KBM-7 (cell line): Measurements from ENCODE around the gene C2.
"Not testable (repeated sequence)": the region's sequence is repeated elsewhere in the genome, so short reads cannot be mapped to it uniquely, and the experiment has no call there.

ENCODE experiments used
- DNase-seq: peaks from one replicate; pipeline ENCODE4 v3.0.0-alpha.2; 2015
- in situ Hi-C: fragments of 300-500 bp; cut with MboI; formaldehyde crosslinking; loops from 2 replicates; pipeline ENCODE4 v1.14.3; 2020; ENCODE audit warnings: low sequenced_read_pairs, low pct_unique_long_range_greater_than_20kb, mixed read lengths

Gene C2

DNA sequence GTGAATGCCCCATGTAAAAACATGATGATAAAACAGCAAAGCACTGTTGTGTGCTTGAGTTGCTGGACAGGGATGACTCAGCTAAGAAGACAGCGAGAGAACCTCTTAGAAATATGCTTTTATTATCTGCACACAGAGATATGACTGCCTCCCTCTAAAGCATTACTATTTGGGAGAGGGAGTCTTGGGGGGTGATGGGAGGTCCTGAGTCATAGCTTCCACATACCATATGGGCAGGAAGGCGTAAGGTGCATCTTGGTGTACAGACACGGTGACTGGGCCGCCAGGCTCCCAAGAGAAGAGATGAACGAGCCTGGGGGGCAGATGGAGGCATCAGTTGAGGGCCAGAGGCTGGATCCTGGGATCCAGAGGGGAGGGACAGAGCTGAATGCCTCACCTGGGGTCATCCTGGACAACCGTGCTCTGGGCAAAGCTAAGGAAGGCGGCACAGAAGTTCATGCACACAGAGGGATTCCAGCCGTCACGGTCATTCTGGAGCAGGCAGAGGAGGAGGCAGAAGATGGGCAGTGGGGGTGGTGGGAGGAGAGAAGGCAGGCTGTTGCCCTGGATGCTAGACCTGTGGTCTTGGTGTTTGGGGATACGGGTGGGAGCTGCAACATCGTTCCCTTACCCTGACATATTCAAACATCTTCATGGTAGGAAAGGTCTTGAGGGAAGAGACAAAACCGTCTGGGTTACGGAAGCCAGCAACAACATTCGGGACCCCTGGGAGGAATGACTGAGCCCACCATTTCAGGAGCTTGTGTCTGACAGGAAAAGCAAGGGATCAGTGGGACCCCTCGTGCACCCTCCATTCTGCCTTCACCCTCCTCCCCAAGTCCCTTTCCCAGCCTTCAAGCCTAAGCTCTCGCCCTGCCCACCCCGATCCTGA lies 42.4 kb downstream of the C2 start:
- in situ Hi-C loops: no loop called here
- no peak for DNase-seq

DNA sequence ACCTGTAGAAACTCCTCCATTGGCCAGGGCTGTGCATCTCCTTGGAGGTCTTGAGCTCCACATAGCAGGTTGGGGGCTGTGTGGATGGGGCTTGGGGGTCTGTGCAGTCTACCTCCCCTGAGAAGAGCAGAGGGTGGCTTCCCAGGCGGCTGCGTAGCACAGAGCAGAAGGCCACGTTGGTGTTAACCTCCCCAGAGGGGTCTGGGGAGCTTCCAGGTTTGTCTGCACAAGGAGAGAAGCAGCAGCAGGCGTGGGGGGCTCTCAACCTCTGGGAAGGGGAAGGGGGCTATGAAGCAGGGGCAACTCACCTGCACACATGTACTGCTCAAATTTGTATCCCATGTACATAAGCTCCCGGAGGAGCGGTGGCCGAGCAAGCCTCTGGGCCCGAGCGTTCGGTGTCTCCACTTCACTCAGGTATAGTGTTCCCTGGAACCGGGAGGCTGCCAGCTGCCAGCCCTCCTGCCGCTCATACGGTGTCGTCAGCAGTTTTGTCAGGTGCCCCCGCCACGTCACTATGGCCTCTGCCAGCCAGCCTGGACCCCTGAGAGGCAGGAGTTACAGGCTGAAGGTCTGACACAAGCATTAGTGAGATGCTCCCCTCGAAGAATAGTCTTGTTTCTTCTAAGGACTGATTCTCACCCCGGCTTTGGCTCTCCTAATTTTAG lies 43.2 kb downstream of the C2 start:
- in situ Hi-C loops: no loop called here
- DNase-seq: no peak

DNA sequence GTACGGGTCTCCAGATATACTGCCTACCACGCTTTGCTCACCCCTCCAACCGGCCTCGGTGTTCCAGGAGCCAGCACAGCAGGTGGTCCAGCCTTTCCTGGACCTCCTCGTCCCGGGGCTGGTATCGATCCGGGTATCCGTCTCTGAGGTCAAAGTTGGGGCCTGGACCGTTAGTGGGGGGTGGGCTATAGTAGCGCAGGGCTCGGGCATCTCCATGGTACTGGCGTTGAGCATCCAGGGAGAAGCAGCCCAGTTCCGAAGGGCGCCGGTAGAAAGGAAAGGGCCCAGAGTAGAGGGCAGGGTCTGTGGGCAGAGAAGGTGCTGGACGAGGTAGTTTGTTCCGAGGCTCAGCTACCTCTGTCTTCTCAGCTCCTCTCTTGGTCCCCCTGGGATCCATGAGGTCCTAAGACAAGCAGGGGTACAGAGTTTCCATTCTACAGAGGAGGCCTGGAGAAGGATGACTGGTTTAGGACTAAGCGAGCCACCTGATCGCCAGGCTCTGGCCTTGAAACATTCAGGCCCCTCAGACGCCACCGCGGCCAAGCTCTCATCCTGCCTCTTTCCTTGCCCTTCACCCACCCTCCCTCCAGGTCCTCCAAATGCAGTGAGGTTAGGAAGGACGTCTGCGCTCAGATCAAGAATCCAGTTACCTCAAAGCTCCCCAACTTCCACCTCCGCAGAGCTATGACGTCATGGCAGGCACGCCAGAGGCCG lies 43.9 kb downstream of the C2 start:
- no peak for DNase-seq
- in situ Hi-C loops: no loop called here

DNA sequence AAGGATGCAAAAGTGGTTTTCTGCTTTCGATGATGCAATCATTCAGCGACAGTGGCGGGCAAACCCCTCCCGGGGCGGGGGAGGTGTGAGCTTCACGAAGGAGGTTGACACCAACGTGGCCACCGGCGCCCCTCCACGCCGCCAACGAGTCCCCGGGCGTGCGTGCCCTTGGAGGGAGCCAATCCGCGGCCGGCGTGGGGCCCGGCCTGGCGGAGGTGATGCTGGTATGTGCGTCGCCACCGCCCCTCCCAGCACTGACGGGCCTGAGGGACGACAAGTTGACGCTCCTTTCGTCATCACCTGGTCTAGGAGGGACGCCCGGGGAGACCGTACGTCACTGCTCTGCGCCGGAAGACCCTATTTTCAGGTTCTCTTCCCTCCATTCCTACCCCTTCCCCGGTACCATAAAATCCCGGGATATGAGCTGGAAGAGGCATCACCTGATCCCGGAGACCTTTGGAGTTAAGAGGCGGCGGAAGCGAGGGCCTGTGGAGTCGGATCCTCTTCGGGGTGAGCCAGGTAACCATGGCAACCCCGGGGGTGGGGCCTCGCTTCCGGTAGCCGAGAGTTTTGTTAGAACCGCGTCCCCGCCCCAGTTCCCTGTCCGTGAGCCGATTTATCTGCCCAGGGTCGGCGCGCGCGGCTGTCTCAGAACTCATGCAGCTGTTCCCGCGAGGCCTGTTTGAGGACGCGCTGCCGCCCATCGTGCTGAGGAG lies 44.6 kb downstream of the C2 start, which contains the start of gene DXO:
DXO (minus strand) TSS at position 146 of the 716 bp plus-strand sequence. CDS start 463 bp downstream, outside the sequence.
- peak; percentile 98 for DNase-seq
- in situ Hi-C loops: no loop called here

DNA sequence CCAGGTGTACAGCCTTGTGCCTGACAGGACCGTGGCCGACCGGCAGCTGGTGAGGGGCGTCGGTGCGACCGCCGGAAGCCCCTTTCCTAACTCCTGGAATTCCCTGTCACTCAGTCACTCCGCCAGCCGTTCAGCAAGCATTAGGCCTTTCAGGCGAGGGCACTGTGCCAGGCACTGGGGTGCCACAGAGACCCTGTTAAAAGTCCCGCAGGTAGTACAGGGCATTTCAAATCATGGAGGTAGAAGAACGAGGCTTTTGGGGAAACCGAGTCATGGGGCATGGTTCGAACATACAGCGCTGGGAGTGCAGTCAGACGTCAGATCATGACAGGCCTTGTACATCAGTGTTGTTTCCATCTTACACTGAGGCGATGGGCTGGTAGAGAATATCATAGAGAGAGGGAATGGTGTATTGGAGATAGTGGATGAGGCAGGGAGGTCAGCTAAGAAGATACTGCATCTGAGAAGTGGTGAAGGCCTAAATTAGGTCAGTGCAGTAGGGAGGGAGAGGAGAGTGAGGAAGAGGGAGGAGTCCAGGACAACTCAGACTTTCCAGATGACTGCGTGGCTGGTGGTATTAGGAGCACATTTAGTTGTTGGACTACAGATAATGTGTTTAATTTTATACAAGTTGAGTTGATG lies 45.3 kb downstream of the C2 start:
- DNase-seq: no peak
- in situ Hi-C loops: no loop called here

DNA sequence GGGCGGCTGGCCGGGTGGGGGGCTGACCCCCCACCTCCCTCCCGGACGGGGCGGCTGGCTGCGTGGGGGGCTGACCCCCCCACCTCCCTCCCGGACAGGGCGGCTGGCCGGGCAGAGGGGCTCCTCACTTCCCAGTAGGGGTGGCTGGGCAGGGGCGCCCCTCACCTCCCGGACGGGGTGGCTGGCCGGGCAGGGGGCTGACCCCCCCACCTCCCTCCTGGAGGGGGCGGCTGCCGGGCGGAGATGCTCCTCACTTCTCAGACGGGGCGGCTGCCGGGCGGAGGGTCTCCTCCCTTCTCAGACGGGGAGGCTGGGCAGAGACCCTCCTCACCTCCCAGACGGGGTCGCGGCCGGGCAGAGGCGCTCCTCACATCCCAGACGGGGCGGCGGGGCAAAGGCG lies 48.5 kb downstream of the C2 start:
- in situ Hi-C loops, DNase-seq: not testable (repeated sequence)

DNA sequence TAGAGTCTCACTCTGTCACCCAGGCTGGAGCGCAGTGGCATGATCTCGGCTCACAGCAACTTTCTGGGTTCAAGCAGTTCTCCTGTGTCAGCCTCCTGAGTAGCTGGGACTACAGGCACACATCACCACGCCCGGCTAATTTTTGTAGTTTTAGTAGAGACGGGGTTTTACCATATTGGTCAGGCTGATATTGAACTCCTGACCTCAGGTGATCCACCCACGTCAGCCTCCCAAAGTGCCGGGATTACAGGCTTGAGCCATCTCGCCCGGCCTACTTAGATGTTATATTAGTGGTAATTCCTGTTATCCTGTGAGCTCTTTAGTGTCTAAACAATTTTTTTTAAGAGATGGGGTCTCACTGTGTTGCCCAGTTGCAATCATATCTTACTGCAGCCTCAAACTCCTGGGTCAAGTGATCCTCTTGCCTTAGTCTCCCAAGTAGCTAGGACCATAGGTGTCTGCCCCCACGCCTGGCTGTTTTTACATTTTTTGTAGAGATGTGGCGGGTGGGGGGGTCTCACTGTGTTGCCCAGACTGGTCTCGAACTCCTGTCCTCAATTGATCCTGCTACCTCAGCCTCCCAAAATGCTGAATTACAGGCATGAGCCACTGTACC lies 50.4 kb downstream of the C2 start:
- no peak for DNase-seq
- in situ Hi-C loops: no loop called here

DNA sequence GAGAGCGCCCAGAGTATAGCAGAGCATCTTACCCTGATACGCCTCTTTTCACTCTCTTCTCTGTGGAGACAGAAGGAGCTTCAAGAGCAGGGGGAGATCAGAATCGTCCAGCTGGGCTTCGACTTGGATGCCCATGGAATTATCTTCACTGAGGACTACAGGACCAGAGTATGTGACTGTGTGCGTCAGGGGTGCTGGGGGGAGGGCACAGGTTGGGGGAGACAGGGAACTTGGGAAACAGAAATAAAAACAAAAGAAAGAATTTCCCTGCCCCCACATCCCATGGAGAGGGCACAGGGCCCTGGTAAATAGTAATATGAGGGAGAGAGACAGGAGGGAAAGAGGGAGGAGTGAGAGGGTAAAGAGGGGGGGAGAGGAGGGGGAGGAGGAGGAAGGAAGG lies 51.3 kb downstream of the C2 start:
- in situ Hi-C loops: no loop called here

DNA sequence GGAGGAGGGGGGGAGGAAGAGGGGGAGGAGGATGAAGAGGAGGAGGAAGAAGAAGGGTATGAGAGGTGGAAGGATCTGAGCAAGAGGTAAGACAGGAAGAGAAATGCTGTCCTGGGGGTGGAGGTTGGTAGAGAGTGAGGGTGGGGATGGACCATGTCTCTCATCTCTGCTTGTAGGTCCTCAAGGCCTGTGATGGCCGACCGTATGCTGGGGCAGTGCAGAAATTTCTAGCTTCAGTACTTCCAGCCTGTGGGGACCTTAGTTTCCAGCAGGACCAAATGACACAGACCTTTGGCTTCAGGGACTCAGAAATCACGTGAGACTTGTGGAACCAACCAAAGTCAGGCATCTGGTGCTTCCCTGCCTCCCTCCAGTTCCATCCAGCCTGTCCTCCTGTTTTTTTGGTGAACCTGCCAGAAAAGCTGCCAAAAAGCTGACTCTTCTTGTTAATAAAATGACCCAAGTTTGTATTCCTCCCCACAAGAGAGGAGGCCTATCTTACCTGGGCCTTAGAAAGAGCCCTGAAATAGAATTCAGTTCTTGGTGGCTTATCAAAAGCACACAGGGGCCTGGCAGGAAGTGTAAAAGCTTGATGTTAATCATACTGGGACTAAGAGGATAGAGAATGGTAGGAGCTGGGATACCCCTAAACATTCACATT lies 51.9 kb downstream of the C2 start:
- no peak for DNase-seq
- in situ Hi-C loops: no loop called here

More for the DNA sequence above, 51.3 kb downstream of the C2 start:
- no peak for DNase-seq

DNA sequence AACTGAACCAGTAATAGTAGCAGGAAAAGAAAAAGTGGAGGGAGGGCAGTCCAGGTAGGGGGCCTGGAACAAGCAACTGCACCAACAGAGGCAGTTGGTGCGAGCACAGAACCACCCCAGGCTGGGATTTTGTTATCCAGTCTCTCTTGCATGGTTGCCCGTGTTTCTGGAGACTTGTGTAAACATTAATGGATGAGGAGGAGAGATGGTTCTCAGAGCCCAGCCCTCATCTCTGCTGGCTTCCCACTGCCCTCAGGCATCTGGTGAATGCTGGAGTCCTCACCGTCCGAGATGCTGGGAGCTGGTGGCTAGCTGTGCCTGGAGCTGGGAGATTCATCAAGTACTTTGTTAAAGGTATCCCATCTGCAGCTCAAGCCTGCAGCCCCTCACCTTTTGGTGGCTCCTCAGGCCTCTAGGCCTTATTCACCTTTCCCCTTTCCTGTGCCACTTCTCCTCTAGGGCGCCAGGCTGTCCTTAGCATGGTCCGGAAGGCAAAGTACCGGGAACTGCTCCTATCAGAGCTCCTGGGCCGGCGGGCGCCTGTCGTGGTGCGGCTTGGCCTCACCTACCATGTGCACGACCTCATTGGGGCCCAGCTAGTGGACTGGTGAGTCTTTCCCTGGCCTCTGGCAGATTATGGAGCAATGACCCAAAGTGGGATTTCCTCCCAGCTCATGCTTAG lies 52.8 kb downstream of the C2 start:
- DNase-seq, in situ Hi-C loops: not testable (repeated sequence)

DNA sequence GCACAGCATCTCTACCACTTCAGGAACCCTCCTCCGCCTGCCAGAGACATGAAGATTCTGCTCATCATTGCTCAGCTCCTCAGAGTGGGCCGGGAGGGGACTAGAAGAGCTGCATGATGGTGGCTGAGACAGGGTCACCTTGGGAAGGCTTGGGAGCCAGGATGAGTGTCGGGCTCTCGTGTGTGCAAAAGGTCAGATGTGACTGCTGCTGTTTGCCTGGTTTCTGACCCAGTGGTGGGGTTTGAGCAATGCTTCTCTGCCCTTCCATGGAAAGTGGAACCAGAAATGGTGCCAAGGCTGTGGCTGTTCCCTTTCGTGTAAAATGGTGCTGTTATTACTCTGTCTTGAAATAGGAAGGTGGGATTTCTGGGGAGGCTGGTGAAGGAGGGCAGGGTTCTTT lies 53.5 kb downstream of the C2 start:
- in situ Hi-C loops, DNase-seq: not testable (repeated sequence)

DNA sequence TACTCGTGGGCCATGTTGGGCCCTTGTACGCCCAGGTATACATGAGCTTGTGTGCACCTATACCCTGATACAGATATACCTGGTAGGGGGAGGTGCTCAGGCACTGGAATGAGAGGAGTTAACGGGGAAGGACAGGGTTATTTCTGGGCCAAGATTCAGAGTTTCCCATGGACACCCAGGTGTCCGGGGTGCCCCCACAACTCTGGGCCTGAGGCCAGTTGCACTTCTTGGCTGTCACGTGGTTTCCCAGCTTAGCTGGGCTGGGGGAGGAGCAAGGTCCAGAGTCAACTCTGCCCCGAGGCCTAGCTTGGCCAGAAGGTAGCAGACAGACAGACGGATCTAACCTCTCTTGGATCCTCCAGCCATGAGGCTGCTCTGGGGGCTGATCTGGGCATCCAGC lies 54.2 kb downstream of the C2 start, which contains the start of gene C4A:
C4A (plus strand) TSS at position 314 of the 400 bp plus-strand sequence; CDS start at position 365, 51 bp downstream.
- DNase-seq, in situ Hi-C loops: not testable (repeated sequence)

DNA sequence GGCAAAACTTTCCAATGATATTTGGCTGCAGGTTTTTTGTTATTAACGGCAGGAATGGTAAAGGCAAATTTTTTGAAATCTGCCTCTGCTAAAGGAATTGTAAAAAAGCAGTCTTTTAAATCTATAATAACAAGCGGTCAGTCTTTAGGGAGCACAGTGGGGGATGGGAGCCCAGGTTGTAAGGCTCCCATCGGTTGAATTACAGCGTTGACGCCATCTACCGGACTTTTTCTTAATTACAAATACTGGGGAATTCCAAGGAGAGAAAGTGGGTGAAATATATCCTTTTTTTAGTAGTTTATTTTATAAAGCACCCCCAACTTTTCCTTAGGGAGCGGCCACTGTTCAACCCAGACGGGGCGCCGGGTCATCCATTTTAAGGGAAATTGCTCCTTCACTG lies 61.8 kb downstream of the C2 start:
- in situ Hi-C loops, DNase-seq: not testable (repeated sequence)

DNA sequence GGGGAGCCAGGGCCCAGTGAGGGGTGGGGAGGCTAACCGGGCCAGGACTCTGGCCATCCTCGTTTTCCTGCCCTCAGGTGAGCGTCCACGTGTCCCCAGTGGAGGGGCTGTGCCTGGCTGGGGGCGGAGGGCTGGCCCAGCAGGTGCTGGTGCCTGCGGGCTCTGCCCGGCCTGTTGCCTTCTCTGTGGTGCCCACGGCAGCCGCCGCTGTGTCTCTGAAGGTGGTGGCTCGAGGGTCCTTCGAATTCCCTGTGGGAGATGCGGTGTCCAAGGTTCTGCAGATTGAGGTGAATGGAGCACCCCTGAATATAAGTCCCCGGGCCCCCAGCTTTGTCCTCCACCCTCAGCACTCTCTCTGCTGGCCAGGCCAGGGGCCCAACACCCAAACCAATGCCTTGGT lies 66.9 kb downstream of the C2 start:
- in situ Hi-C loops, DNase-seq: not testable (repeated sequence)
